AG04449 (cell line): ENCODE results near the gene C10orf90.

Source experiments
- CTCF ChIA-PET: fragments of 350-600 bp; formaldehyde crosslinking; extraction: SDS; loops from one replicate; lab custom pipeline; 2021; ENCODE audit warnings: antibody characterized with exemption; lab: Yijun Ruan, JAX
- POLR2A ChIA-PET: fragments of 400-600, 350-600 bp; formaldehyde crosslinking; extraction: SDS; loops from one replicate; lab custom pipeline; 2020; ENCODE audit warnings: antibody characterized with exemption, inconsistent platforms; lab: Yijun Ruan, JAX
- DNase-seq: peaks from one replicate; pipeline ENCODE4 v3.0.0-alpha.2; 2010; ENCODE audit warnings: low read depth, low spot score
- H3K4me3 ChIP-seq: 2 replicates; pipeline ENCODE4 v1.5.1; 2011; ENCODE audit warnings: low read depth, mild to moderate bottlenecking, control low read depth, low read length
- TF ChIP-seq, protein P1 (sequence below): IDR thresholded peaks from one replicate; pipeline ENCODE4 v1.5.1; 2011; ENCODE audit warnings: mild to moderate bottlenecking, moderate library complexity, low read length, control low read depth, inconsistent platforms; ENCODE audit not compliant: insufficient read depth; ENCODE audit errors: missing control alignments

Gene C10orf90

DNA sequence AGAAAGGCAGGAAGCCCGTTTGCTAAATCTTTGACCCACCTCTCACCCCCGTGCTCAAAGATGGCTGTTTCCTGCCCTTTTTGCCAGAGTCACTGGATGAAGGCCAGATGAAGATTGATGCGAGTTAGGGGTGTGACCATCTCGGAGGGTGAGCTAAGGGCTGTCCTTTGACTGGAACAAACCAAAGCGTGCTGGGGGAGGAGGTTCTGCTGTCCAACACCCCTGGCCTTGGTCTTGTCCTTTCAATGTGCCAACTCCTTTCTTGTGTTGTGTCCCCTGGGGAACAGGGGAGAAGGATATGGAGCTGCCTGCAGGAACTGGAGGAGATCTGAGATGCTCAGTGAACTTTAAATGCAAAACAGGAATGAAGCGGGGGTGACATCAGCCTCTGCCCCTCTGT is 191.9 kb downstream of the C10orf90 start:
- TF ChIP-seq, protein P1, sequence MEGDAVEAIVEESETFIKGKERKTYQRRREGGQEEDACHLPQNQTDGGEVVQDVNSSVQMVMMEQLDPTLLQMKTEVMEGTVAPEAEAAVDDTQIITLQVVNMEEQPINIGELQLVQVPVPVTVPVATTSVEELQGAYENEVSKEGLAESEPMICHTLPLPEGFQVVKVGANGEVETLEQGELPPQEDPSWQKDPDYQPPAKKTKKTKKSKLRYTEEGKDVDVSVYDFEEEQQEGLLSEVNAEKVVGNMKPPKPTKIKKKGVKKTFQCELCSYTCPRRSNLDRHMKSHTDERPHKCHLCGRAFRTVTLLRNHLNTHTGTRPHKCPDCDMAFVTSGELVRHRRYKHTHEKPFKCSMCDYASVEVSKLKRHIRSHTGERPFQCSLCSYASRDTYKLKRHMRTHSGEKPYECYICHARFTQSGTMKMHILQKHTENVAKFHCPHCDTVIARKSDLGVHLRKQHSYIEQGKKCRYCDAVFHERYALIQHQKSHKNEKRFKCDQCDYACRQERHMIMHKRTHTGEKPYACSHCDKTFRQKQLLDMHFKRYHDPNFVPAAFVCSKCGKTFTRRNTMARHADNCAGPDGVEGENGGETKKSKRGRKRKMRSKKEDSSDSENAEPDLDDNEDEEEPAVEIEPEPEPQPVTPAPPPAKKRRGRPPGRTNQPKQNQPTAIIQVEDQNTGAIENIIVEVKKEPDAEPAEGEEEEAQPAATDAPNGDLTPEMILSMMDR: no peak
- DNase-seq: no peak
- ChIA-PET POLR2A (no interaction called here), CTCF (no interaction called here)
- H3K4me3 ChIP-seq: no peak overlapping the region

DNA sequence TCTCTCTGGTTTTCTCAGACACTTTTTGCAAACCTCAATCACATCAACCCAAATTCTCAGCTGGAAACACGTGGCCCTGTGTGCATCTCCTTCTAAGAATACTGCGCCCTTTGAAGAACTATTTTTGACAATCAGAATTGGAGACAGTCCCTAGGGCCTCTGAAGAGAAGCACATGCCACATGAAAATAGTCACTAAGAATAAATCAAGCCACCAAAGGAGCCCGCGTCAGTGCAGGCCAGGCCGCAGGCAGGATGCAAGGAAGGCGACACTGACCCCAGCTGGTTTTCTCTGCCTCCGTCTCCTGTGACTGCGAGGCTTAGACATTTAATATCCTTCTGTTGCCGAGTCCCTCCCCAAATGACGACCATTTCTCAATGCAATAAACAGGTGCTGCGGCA is 194.2 kb downstream of the C10orf90 start:
- CTCF ChIA-PET: interaction anchor here (0.5 to 1.2 kb wide), 3 partner anchors 17 to 91 kb away, joined by 3 to 4 read pairs (median 3); no protein-coding TSS in a partner anchor
- no peak for DNase-seq

DNA sequence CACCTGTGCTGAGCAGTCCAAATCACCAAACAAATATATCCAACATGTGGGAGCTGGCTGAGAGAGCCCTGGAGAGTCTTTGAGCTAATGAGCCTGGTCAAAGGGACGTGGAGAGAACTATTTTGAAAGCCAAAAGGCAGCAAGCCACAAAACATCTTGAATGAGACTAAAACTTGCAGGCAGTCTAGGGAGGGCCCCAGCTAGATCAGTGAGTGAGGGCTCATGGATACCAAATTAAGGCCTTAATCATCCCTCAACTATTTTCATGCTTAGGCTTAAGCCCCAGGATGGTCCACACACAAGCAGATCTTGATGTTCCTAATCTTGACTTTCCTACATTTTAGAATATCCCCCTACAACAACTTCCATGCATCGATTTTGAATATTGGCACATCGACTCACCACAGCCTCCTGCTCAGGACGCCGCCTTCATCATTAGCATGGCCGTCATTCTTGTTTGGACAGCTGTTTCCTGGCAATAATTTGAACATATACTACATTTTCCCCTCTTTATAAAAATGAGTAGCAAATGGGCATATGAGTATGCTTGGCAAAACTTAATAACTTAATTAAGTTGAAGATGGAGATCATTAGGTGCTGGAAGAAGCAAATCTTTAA is 195.3 kb downstream of the C10orf90 start:
- no peak overlapping the region for H3K4me3 ChIP-seq
- POLR2A ChIA-PET: no interaction called here
- DNase-seq: no peak
- CTCF ChIA-PET: interaction anchor here (0.9 to 1.0 kb wide), 2 partner anchors 29 to 542 kb away, joined by 3 read pairs; no protein-coding TSS in a partner anchor
- TF ChIP-seq, protein P1: no peak

More for the DNA sequence above, 194.2 kb downstream of the C10orf90 start:
- TF ChIP-seq, protein P1: no peak
- POLR2A ChIA-PET: interaction anchor here (1.5 kb wide), 1 partner anchor 23 kb away, joined by 3 read pairs; no protein-coding TSS in a partner anchor
- H3K4me3 ChIP-seq: no peak overlapping the region

DNA sequence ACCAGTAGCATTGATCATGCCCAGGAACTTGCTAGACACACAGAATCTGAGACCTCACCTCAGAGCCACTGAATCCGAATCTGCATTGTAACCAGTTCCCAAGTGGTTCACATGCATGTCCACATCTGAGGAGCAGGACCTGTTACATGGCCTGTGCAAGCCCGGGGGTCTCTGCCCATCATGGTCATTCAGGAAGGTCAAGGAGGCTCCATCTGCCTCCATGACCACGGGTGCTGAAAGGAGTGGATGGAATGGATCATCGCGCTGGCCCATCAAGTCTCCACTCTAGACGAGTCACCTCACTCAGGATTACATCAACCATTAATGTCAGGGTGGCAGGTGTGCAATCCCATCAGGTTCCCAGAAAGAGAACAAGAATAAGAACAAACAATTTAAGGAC is 196.5 kb downstream of the C10orf90 start:
- H3K4me3 ChIP-seq: no peak overlapping the region
- CTCF ChIA-PET: no interaction called here
- POLR2A ChIA-PET: no interaction called here
- TF ChIP-seq, protein P1: no peak
- no peak for DNase-seq

DNA sequence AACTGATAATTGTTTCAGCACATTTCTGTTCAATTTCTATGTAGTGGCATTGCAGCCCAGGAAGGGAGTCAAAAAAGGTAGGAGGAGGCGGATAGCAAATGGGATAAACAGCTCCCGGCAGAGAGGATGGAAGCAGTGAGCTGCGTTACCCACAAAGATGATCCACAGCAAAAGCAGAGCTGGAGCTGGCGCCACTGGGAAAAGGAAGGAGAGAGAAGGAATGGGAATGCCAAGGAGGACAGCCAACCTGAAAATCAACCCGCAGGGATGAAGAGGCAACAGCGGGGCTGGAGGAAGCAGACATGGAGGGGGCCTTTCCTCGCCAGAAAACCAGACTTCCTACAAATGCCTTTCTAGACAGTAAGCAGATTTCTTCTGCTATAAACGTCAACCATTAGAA is 199.5 kb downstream of the C10orf90 start:
- TF ChIP-seq, protein P1: no peak
- no peak for DNase-seq
- ChIA-PET CTCF (interaction anchor here (1.3 to 1.5 kb wide), 2 partner anchors 9 to 33 kb away, joined by 4 to 5 read pairs; no protein-coding TSS in a partner anchor), POLR2A (no interaction called here)
- no peak overlapping the region for H3K4me3 ChIP-seq

DNA sequence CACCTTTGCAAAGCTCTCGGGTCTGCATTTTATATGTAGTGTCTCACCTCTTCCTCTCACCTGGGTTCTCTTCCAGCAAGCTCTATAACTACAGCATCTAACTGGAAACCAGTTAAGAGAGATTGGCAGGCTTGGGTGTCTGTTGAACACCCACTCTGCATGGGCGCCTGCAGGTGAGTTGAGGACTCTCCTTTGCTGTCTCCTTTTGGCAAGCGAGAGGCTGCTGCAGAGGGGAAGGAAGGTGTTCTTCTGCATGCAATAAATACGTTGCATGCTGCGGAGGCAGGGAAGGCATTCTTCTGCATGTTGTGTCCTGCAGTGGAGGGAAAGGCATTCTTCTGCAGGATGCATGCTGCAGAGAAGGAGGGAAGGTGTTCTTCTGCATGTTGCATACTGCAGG is 200.8 kb downstream of the C10orf90 start:
- CTCF ChIA-PET: no interaction called here
- DNase-seq: no peak
- H3K4me3 ChIP-seq: no peak overlapping the region
- POLR2A ChIA-PET: no interaction called here
- TF ChIP-seq, protein P1: no peak
